ENCODE results near the gene OR2H1. TPM values are rescaled to one million over a fixed set of nuclear protein-coding genes. Genes with fewer than 3 reads are reported as not detected.

The OR2H1 gene
- total and polyA plus RNA-seq, 3 donors from 2014 or later = 7.5 to 18.8 (median 16.9) TPM

DNA sequence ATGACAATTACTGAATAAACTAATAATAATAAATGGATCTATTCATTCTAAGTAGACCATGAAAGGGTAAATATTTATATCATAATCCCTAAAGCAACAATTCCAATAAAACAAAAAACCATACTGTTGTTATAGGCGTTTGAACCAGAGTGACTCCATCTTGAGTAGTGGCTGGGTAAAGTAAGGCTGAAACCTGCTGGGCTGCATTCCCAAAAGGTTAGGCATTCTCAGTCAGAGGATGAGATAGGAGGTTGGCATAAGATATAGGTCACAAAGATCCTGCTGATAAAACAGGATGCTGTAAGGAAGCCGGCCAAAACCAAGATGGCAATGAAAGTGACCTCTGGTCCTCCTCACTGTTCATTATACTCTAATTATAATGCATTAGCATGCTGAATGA lies 8.3 kb downstream of the OR2H1 start:
- Histone ChIP-seq H3K4me3 (no peak overlapping the region), H3K27me3 (no peaks in the 10 kb centered on the region), H3K9me3 (no peaks in the 10 kb centered on the region), H3K36me3 (ENCODE audit: low read depth, missing control alignments) (no peaks in the 10 kb centered on the region), H3K27ac (no peak overlapping the region), H3K4me1 (no peaks in the 10 kb centered on the region)
- 82 to 88% methylated on average over 2 of the region's 2 CpGs for WGBS, 2 donors
- intact Hi-C loops (cut with DNase I; ENCODE audit: low total_unique reads) = no loop called here
- no peak for TF ChIP-seq POLR2A (IDR thresholded peaks at IDR 0.05)
- TF ChIP-seq, protein P1, sequence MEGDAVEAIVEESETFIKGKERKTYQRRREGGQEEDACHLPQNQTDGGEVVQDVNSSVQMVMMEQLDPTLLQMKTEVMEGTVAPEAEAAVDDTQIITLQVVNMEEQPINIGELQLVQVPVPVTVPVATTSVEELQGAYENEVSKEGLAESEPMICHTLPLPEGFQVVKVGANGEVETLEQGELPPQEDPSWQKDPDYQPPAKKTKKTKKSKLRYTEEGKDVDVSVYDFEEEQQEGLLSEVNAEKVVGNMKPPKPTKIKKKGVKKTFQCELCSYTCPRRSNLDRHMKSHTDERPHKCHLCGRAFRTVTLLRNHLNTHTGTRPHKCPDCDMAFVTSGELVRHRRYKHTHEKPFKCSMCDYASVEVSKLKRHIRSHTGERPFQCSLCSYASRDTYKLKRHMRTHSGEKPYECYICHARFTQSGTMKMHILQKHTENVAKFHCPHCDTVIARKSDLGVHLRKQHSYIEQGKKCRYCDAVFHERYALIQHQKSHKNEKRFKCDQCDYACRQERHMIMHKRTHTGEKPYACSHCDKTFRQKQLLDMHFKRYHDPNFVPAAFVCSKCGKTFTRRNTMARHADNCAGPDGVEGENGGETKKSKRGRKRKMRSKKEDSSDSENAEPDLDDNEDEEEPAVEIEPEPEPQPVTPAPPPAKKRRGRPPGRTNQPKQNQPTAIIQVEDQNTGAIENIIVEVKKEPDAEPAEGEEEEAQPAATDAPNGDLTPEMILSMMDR (IDR thresholded peaks at IDR 0.05) = no peak
- no peak for DNase-seq

DNA sequence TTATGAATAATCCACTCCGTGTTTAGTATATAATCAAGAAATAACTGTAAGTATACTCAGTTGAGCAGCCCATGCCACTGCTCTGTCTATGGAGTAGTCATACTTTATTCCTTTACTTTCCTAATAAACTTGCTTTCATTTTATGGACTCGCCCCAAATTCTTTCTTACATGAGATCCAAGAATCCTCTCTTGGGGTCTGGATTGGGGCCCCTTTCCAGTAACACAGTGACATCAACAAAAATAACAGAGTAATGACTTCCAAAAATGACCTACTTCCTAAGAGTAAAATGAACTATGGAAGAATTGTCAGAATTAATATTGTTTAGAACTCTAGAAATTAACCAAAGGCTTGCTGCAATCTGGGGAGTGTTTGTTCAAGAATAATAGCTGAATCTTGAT lies 8.8 kb downstream of the OR2H1 start:
- Histone ChIP-seq H3K27ac (no peak overlapping the region), H3K27me3 (no peaks in the 10 kb centered on the region), H3K4me3 (no peak overlapping the region), H3K9me3 (no peaks in the 10 kb centered on the region), H3K36me3 (ENCODE audit: low read depth, missing control alignments) (no peaks in the 10 kb centered on the region), H3K4me1 (no peaks in the 10 kb centered on the region)
- TF ChIP-seq, protein P1 (IDR thresholded peaks at IDR 0.05) = no peak
- TF ChIP-seq POLR2A (IDR thresholded peaks at IDR 0.05) = no peak
- DNase-seq = no peak
- whole genome bisulfite sequencing, 2 donors = 86 to 88% methylated on average over 2 of the region's 2 CpGs
- intact Hi-C loops (cut with DNase I; ENCODE audit: low total_unique reads) = no loop called here

DNA sequence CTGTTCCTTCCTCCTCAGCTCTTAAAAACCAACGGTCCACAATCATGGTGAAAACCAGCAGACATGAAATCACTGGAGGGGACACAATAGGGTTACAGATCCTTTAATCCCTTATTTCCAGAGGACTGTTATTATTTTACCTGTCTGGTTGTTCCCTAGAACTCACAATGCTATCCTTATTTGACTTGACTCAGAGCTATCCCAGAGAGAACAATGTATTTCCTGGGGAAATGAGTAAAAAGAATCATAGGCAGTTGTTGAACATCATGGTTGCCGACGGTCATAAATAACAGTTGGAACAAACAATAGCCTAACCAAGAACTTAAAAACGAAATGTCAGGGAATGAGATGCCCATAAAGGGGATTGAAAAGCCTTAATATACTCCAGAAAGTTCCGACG lies 9.3 kb downstream of the OR2H1 start:
- H3K36me3 ChIP-seq (ENCODE audit: low read depth, missing control alignments) = no peaks in the 10 kb centered on the region
- H3K9me3 ChIP-seq = no peaks in the 10 kb centered on the region
- no peak for DNase-seq
- H3K27me3 ChIP-seq = no peaks in the 10 kb centered on the region
- intact Hi-C loops (cut with DNase I; ENCODE audit: low total_unique reads) = no loop called here
- no peaks in the 10 kb centered on the region for H3K4me1 ChIP-seq
- no peak overlapping the region for H3K4me3 ChIP-seq
- 78 to 79% methylated on average over 6 of the region's 6 CpGs for WGBS, 2 donors
- no peak overlapping the region for H3K27ac ChIP-seq
- no peak for TF ChIP-seq POLR2A (IDR thresholded peaks at IDR 0.05)
- TF ChIP-seq, protein P1 (IDR thresholded peaks at IDR 0.05) = no peak

DNA sequence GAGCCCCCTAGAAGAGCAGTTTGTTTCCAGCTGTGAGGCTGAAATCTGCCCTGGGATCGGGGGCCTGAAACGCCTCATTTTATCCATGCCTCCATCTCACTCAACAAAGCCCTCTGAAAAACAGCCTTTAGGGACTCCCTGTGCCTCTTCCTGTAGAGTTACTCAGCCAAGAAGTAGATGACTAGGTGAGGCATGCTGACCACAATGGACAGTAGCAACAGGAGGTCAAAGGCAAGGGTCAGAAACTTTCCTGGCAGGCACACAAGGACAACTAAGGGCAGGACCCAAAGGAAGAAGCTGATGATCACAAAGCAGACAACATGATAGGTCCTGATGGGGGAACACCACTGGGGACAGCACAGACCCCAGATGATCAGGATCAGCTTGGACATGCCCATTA lies 18.0 kb downstream of the OR2H1 start:
- Histone ChIP-seq H3K4me3 (no peak overlapping the region), H3K27me3 (no peaks in the 10 kb centered on the region), H3K4me1 (no peaks in the 10 kb centered on the region), H3K27ac (no peak overlapping the region), H3K9me3 (no peaks in the 10 kb centered on the region), H3K36me3 (ENCODE audit: low read depth, missing control alignments) (no peaks in the 10 kb centered on the region)
- TF ChIP-seq, protein P1 (IDR thresholded peaks at IDR 0.05) = no peak
- no peak for TF ChIP-seq POLR2A (IDR thresholded peaks at IDR 0.05)
- 71 to 93% methylated on average over 2 of the region's 2 CpGs for WGBS, 2 donors
- intact Hi-C loops (cut with DNase I; ENCODE audit: low total_unique reads) = no loop called here
- no peak for DNase-seq

DNA sequence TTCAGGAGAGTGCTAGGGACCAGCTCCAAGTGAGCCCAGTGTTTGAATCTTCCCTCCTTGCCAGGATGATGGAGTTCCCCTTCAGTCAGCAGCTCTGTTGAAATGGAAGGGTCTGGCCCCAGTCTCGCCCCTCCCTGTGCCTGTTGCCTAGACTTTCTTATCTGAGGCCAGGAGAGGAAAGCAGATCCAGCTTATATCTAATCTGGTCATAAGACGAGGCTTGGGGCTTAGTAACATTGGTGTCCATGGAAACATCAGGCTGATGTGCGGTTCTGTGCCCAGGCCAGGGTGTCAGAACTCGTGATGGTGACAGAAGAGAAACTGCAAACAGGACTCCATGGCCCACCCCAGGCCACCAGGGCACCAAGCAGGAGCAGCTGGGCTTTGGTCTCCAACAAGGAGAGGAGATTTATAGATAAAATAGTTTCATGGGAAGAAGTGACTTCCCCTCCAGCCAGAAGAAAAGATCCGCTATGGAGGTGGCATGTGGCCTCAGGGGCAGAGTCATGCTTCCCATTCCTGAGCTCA lies 21.0 kb downstream of the OR2H1 start:
- H3K27ac ChIP-seq = no peak overlapping the region
- no peak overlapping the region for H3K4me3 ChIP-seq
- H3K36me3 ChIP-seq (ENCODE audit: low read depth, missing control alignments) = no peaks in the 10 kb centered on the region
- H3K27me3 ChIP-seq = no peaks in the 10 kb centered on the region
- intact Hi-C loops (cut with DNase I; ENCODE audit: low total_unique reads) = no loop called here
- TF ChIP-seq POLR2A (IDR thresholded peaks at IDR 0.05) = no peak
- TF ChIP-seq, protein P1 (IDR thresholded peaks at IDR 0.05) = no peak
- DNase-seq = no peak
- 70 to 77% methylated on average over 5 of the region's 5 CpGs for WGBS, 2 donors
- H3K9me3 ChIP-seq = no peaks in the 10 kb centered on the region
- no peaks in the 10 kb centered on the region for H3K4me1 ChIP-seq

All from testis (tissue), 3 donors.